ENCODE data around the gene CARD8. TPM values are rescaled to one million over a fixed set of nuclear protein-coding genes. Genes with fewer than 3 reads are reported as not detected.

The CARD8 gene
- polyA plus RNA-seq, 1 experiment, result 15.0 TPM

DNA sequence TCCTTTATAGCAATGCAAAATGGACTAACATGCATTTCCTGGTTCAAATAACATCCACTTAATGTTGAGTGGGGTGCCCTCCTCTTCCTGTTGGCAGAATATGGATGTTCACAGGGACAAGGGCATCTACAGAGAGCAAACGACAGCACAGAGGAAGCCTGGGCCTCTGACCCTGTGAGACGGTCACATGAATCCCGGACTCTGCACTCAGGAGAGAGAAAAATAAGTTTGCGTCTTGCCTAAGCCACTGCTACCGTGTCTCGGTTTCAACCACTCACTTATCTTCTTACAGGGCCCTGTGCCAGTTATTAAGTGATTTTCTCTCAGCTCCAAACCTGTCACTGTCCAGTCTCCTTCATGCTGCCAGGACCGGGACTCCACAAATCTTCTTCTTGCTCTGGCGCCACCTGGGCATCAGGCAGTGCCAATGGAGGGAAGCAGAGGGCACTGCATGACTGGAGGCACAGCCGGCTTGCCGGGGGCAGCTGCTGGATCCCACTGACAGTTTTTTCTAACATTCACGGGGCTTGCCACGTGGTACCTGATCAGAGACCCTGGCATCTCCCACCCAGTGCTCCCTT is 97.4 kb downstream of the CARD8 start:
- no peak overlapping the region for H3K4me3 ChIP-seq (ENCODE audit: low read depth, low read length)
- ChIA-PET POLR2A (interaction anchor here (1.2 kb wide), 1 partner anchor 48 kb away, joined by 4 read pairs; the partner anchor contains the start of gene PLA2G4C), CTCF (interaction anchor here (0.9 to 6.8 kb wide), 3 partner anchors 9 to 196 kb away, joined by 4 to 58 read pairs (median 5); no protein-coding TSS in a partner anchor)
- no peak for TF ChIP-seq CTCF (IDR thresholded peaks at IDR 0.05; ENCODE audit: insufficient read depth, low read depth, low read length)
- no peaks in the 10 kb centered on the region; the same call in none of the 2 replicates for H3K36me3 ChIP-seq (ENCODE audit: control insufficient read depth, insufficient read depth, low read length)
- DNase-seq (ENCODE audit: low read depth), result no peak
- no peaks in the 10 kb centered on the region for H3K27me3 ChIP-seq (ENCODE audit: control insufficient read depth, insufficient read depth, low read length)

Other genes with a start within 250 kb of the CARD8 start
- not detected in 2 replicates for gene CABP5, start 211.8 kb downstream of the CARD8 start, polyA plus RNA-seq (2011; rRNA removed)
- gene PLA2G4C, start 145.1 kb downstream of the CARD8 start, polyA plus RNA-seq (2011; rRNA removed), result 7.2 and 11.3 TPM in 2 replicates
- 11.5 and 19.5 TPM in 2 replicates for gene LIG1, start 85.6 kb downstream of the CARD8 start, polyA plus RNA-seq (2011; rRNA removed)
- 0.61 and 0.75 TPM in 2 replicates for gene ZSWIM9, start 85.2 kb downstream of the CARD8 start, polyA plus RNA-seq (2011; rRNA removed)
- gene ZNF114, start 14.2 kb upstream of the CARD8 start, polyA plus RNA-seq (2011; rRNA removed), result 0.07 and 0.13 TPM in 2 replicates
- 351 and 472 TPM in 2 replicates for gene EMP3, start 69.6 kb upstream of the CARD8 start, polyA plus RNA-seq (2011; rRNA removed)
- 5.7 and 9.9 TPM in 2 replicates for gene TMEM143, start 108.0 kb upstream of the CARD8 start, polyA plus RNA-seq (2011; rRNA removed)
- gene SYNGR4, start 108.5 kb upstream of the CARD8 start, polyA plus RNA-seq (2011; rRNA removed), result not detected in 2 replicates
- 237 and 273 TPM in 2 replicates for gene KDELR1, start 135.6 kb upstream of the CARD8 start, polyA plus RNA-seq (2011; rRNA removed)
- 0.36 and 0.64 TPM in 2 replicates for gene GRIN2D, start 137.8 kb upstream of the CARD8 start, polyA plus RNA-seq (2011; rRNA removed)
- gene GRWD1, start 190.1 kb upstream of the CARD8 start, polyA plus RNA-seq (2011; rRNA removed), result 13.9 and 20.0 TPM in 2 replicates
- gene KCNJ14, start 199.7 kb upstream of the CARD8 start, polyA plus RNA-seq (2011; rRNA removed), result 0.31 and 0.34 TPM in 2 replicates
- 40.5 and 65.8 TPM in 2 replicates for gene CYTH2, start 213.5 kb upstream of the CARD8 start, polyA plus RNA-seq (2011; rRNA removed)